HUES48 (cell line): ENCODE measurements around the gene CLEC10A.
"Not testable (repeated sequence)": the region's sequence is repeated elsewhere in the genome, so short reads cannot be mapped to it uniquely, and the experiment has no call there.

Experiments used
- H3K27ac ChIP-seq: one replicate; pipeline ENCODE4 v1.7.0; 2013; ENCODE audit warnings: low read depth, low read length, inconsistent platforms
- H3K27me3 ChIP-seq: 2 replicates; pipeline ENCODE4 v1.6.1; 2013; ENCODE audit warnings: mild to moderate bottlenecking, low read length; ENCODE audit not compliant: control insufficient read depth, insufficient read depth
- H3K36me3 ChIP-seq: 2 replicates; pipeline ENCODE4 v1.6.1; 2013; ENCODE audit warnings: low read length; ENCODE audit not compliant: control insufficient read depth, insufficient read depth
- H3K4me1 ChIP-seq: 2 replicates; pipeline ENCODE4 v1.6.1; 2013; ENCODE audit warnings: mild to moderate bottlenecking, low read length; ENCODE audit not compliant: control insufficient read depth, insufficient read depth
- H3K4me3 ChIP-seq: 2 replicates; pipeline ENCODE4 v1.5.1; 2013; ENCODE audit warnings: mild to moderate bottlenecking, low read depth, low read length
- H3K9ac ChIP-seq: 2 replicates; pipeline ENCODE4 v1.6.1; 2013; ENCODE audit warnings: mild to moderate bottlenecking, low read depth, low read length, moderate library complexity
- H3K9me3 ChIP-seq: 2 replicates; pipeline ENCODE4 v1.6.1; 2013; ENCODE audit warnings: low read length; ENCODE audit not compliant: control insufficient read depth, insufficient read depth

The CLEC10A gene

DNA sequence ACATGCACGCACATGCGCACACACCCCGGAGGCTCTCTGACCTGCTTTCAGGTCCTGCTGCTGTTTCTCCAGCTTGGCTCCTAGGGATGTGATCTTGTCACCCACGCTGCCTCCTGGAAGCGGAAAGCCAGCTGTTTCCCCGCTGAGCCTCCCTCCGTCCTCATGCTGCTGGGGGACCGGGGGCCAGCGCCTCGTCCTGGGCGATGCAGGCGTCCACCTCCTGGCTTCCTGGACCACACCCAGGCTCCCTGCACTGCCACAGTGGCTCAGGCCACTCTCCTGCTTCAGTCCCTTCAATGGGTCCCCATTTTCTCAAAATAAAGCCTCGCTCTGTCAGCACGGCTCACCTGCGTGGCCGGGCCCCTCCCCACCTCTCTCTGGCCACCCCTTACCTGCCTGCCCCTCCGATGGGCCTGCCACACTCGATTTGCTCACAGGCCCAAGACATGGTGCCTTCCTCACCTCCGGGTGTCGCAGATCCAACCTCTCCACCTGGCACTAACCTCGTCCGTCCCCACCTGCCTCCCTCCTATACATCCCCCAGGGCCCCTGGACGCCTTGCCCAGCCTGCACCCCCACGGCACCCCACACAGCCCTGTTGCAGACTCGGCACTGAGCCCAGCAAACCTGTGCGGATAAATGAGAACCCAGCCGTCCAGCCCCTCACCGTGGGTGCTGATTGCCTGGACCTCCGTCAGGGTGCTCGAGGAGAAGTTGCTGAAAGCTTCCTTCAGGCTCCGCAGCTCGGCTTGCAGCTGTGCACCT, 27.9 kb upstream of the CLEC10A start:
- no peak overlapping the region for H3K27ac ChIP-seq
- no peaks in the 10 kb centered on the region for H3K4me1 ChIP-seq
- no peaks in the 10 kb centered on the region for H3K36me3 ChIP-seq
- H3K27me3 ChIP-seq, result no peaks in the 10 kb centered on the region
- H3K9me3 ChIP-seq, result no peaks in the 10 kb centered on the region
- H3K4me3 ChIP-seq, result no peak overlapping the region
- no peak overlapping the region for H3K9ac ChIP-seq

DNA sequence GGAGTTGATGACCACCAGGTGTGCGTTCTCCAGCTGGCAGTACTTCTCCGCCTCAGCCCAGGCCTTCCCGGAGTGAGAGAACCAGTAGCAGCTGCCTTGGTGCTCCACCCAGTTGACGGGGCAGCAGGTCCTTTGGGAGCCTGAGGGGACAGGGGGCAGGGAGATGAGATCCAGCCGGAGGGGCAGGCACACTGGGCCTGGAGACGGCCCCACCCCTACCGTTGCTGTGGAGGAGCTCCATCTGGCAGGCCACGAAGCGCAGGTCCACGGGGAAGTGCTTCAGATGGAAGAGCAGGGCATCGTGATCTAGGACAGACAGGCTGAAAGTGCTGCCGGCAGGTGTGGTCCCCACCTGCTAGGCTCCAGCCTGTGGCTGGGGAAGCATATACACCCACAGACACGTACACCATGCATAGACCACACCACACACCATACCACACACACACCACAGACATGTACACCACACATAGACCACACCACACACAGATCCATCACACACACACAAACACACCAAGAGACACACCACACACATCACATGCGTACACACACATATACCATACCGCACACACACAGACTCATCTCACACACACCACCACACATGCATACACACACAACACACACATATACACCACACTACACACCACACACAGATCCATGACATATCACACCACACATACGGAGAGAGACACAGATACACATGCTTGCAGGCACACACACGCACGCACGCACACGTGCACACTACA, 27.1 kb upstream of the CLEC10A start:
- H3K4me1 ChIP-seq, result no peaks in the 10 kb centered on the region

DNA sequence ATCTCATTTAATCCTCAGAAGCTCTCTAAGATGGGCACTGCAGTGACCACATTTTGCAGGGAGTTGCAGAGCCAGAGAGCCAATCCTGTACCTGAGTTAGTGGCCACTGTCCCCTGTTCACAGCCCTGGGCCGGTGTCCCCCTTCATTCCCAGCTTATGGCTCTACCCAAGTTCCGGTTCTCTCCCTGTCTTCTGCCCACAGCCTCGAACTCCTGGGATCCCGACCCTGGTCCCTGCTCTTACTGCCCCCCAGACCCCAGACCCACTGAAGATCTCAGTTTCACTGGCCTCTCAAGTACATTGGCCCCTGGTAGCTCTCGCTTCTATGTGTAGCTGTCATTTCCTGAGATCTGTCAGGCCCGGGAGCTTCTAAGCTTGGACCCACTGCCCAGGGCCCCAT, 22.4 kb upstream of the CLEC10A start:
- no peaks in the 10 kb centered on the region for H3K4me1 ChIP-seq
- H3K27ac ChIP-seq, result no peak overlapping the region
- no peaks in the 10 kb centered on the region for H3K27me3 ChIP-seq
- no peaks in the 10 kb centered on the region for H3K36me3 ChIP-seq
- H3K9me3 ChIP-seq, result no peaks in the 10 kb centered on the region
- H3K9ac ChIP-seq, result no peak overlapping the region
- no peak overlapping the region for H3K4me3 ChIP-seq

More for the DNA sequence above, 27.1 kb upstream of the CLEC10A start:
- Histone ChIP-seq H3K27ac (no peak overlapping the region), H3K9me3 (no peaks in the 10 kb centered on the region), H3K4me3 (no peak overlapping the region), H3K27me3 (no peaks in the 10 kb centered on the region), H3K9ac (no peak overlapping the region), H3K36me3 (no peaks in the 10 kb centered on the region)

DNA sequence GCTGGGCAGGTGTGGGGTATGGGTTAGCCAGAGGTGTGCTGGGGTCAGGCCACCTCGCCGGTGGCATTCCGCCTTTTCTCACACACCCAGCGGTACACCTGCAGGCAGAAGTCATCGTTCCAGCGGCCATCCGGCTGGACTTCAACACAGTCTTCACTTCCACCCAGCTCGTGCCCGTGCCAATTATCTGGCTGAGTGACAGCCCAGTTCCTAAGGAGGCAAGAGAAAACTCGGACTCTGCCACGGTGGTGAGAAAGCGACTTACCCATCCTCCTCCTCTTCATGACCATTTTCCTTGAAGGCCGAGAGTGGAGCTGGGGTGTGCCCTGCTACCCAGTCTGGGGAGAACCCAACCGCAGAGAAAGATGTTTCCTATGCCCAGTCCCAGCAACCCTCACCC, 21.5 kb upstream of the CLEC10A start:
- Histone ChIP-seq H3K4me3 (no peak overlapping the region), H3K4me1 (no peaks in the 10 kb centered on the region), H3K27ac (no peak overlapping the region), H3K9ac (no peak overlapping the region), H3K9me3 (no peaks in the 10 kb centered on the region), H3K27me3 (no peaks in the 10 kb centered on the region), H3K36me3 (no peaks in the 10 kb centered on the region)

DNA sequence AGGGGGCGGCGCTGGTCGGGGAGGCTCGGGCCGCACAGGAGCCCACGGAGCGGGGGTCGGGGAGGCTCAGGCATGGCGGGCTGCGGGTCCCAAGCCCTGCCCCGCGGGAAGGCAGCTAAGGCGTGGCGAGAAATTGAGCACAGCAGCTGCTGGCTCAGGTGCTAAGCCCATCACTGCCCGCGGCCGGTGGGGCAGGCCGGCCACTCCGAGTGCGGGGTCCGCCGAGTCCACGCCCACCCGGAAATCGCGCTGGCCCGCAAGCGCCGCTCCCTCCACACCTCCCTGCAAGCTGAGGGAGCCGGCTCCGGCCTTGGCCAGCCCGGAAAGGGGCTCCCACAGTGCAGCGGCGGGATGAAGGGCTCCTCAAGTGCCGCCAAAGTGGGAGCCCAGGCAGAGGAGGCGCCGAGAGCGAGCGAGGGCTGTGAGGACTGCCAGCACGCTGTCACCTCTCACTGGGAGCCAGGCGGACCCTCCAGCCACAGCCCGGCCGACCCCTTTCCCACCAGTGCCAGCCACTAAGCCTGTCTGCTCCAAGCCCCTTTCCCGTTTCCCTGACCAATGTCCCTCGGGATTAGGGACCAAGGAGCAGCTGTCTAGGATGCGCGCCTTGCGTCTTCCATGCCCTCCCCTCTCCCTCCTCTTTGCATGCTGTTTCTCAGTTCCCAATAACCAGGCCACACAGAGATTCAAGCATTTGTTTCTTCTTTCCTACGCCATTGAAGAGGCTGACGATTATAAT, 20.8 kb upstream of the CLEC10A start:
- not testable (repeated sequence) for H3K4me3 ChIP-seq, H3K27me3 ChIP-seq

DNA sequence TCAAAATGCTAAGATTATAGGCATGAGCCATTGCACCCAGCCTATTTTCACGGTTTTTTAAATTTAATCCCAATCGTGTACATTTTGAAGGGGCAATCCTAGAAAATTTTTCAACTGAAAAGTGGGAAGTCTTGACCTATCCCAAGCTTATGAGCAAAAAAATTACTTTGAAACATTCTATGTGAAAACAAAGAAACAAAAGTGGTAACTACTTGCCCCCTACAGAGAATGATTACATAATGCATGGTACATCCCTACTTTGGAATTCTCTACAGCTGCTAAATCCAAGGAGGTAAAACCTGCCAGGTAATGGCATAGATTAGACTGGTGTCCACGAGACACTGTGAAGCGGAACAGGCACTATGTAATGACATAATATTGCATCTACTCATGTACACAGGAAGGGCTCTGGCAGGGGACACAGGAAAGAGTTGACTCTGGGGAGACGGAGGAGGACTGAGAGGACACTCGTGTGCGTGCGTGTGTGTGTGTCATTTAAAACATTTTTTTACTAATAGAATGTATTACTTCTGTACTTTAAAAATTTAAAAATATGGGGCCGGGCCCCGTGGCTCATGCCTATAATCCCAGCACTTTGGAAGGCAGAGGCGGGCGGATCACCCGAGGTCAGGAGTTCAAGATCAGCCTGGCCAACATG, 18.9 kb upstream of the CLEC10A start:
- Histone ChIP-seq H3K9me3 (no peaks in the 10 kb centered on the region), H3K27ac (no peak overlapping the region), H3K27me3 (peaks cover 3% of the 10 kb centered on the region; the same call in 1 of the 2 replicates), H3K4me3 (no peak overlapping the region), H3K36me3 (no peaks in the 10 kb centered on the region), H3K4me1 (no peaks in the 10 kb centered on the region), H3K9ac (no peak overlapping the region)

More for the DNA sequence above, 20.8 kb upstream of the CLEC10A start:
- not testable (repeated sequence) for H3K9ac ChIP-seq, H3K4me1 ChIP-seq, H3K36me3 ChIP-seq, H3K9me3 ChIP-seq, H3K27ac ChIP-seq

DNA sequence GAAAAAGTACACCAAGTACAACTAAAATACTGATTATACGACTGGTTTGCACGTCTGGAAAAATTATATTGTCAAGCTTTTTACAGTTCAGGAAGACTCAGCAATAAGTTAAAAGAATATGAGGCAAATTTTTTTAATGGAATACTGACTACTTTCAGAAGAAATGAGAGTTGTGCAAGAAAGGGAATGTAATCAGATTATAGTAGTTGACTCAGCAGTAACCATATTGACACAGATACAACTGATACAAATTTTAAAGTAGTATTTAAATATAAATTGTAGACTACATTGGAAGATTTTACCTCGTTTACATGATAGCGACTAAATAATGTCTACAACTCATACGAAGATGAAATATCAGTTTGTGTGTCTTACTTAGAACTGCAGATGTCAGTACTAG, 17.9 kb upstream of the CLEC10A start:
- Histone ChIP-seq H3K9ac (no peak overlapping the region), H3K4me3 (no peak overlapping the region), H3K36me3 (no peaks in the 10 kb centered on the region), H3K27me3 (peaks cover 3% of the 10 kb centered on the region; the same call in 1 of the 2 replicates), H3K4me1 (no peaks in the 10 kb centered on the region), H3K9me3 (no peaks in the 10 kb centered on the region), H3K27ac (no peak overlapping the region)

DNA sequence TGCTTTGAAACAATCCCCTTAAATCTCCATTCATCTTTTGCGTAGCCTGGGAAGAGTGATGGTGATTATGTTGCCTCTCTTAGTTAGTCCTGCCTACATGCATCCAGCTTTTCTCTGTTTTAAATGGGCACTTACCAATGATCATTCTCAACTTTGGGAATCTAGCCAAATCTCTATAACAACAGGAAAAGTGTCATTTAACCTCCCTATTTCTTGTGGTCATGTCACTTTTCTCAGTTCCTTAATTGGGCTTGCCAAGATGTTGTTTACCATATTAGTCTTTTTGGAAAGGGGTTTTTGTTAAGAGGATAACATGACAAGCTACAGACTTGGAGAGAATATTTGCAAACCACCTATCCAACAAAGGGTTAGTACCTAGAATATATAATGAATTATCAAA, 15.6 kb upstream of the CLEC10A start:
- Histone ChIP-seq H3K36me3 (no peaks in the 10 kb centered on the region), H3K4me3 (no peak overlapping the region)

GRCh38 chr17:7094652-7095019, 14.6 kb upstream of the CLEC10A start:
- H3K9ac ChIP-seq, result no peak overlapping the region
- no peak overlapping the region for H3K4me3 ChIP-seq

More for the DNA sequence above, 15.6 kb upstream of the CLEC10A start:
- Histone ChIP-seq H3K27ac (no peak overlapping the region), H3K9me3 (no peaks in the 10 kb centered on the region), H3K27me3 (peaks cover 3% of the 10 kb centered on the region; the same call in 1 of the 2 replicates), H3K9ac (no peak overlapping the region), H3K4me1 (no peaks in the 10 kb centered on the region)

GRCh38 chr17:7091311-7092005, 11.4 kb upstream of the CLEC10A start:
- not testable (repeated sequence) for H3K9ac ChIP-seq, H3K27ac ChIP-seq, H3K27me3 ChIP-seq, H3K9me3 ChIP-seq, H3K4me3 ChIP-seq, H3K36me3 ChIP-seq, H3K4me1 ChIP-seq

More at GRCh38 chr17:7094652-7095019, 14.6 kb upstream of the CLEC10A start:
- peaks cover 3% of the 10 kb centered on the region; the same call in 1 of the 2 replicates for H3K27me3 ChIP-seq
- no peaks in the 10 kb centered on the region for H3K4me1 ChIP-seq
- no peak overlapping the region for H3K27ac ChIP-seq
- no peaks in the 10 kb centered on the region for H3K36me3 ChIP-seq
- H3K9me3 ChIP-seq, result no peaks in the 10 kb centered on the region
